Subcutaneous abdominal adipose tissue (tissue), 5 donors: ENCODE results near the gene RHBDD1.

ENCODE experiments used
- H3K27ac ChIP-seq: one replicate; pipeline ENCODE4 v1.7.0; 2013; ENCODE audit warnings: low read depth, mild to moderate bottlenecking, inconsistent platforms, low read length, moderate library complexity
- H3K27me3 ChIP-seq, 5 donors: one replicate each; pipeline ENCODE4 v1.7.0; 2013; ENCODE audit warnings: low read length in 5 of 5, inconsistent platforms in 1 of 5; ENCODE audit not compliant: control insufficient read depth in 5 of 5, insufficient read depth in 4 of 5
- H3K36me3 ChIP-seq, 5 donors: one replicate each; pipeline ENCODE4 v1.7.0; 2013; ENCODE audit warnings: low read length in 5 of 5; ENCODE audit not compliant: control insufficient read depth in 5 of 5, insufficient read depth in 5 of 5
- H3K4me1 ChIP-seq, 5 donors: one replicate each; pipeline ENCODE4 v1.7.0; 2013; ENCODE audit warnings: low read length in 5 of 5, mild to moderate bottlenecking in 3 of 5, moderate library complexity in 1 of 5; ENCODE audit not compliant: control insufficient read depth in 5 of 5, insufficient read depth in 5 of 5
- H3K4me3 ChIP-seq, 5 donors: one replicate each; pipeline ENCODE4 v1.7.0; 2013; ENCODE audit warnings: low read length in 5 of 5, low read depth in 1 of 5
- H3K9ac ChIP-seq, 5 donors: one replicate each; pipeline ENCODE4 v1.7.0; 2013; ENCODE audit warnings: low read length in 5 of 5, mild to moderate bottlenecking in 4 of 5, moderate library complexity in 3 of 5
- H3K9me3 ChIP-seq, 5 donors: one replicate each; pipeline ENCODE4 v1.7.0; 2013; ENCODE audit warnings: low read length in 5 of 5; ENCODE audit not compliant: control insufficient read depth in 5 of 5
- donor health status: healthy.
- donor health status: healthy.
- donor health status: healthy.
- donor health status: healthy.
- donor health status: healthy.

The RHBDD1 gene, protein sequence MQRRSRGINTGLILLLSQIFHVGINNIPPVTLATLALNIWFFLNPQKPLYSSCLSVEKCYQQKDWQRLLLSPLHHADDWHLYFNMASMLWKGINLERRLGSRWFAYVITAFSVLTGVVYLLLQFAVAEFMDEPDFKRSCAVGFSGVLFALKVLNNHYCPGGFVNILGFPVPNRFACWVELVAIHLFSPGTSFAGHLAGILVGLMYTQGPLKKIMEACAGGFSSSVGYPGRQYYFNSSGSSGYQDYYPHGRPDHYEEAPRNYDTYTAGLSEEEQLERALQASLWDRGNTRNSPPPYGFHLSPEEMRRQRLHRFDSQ

DNA sequence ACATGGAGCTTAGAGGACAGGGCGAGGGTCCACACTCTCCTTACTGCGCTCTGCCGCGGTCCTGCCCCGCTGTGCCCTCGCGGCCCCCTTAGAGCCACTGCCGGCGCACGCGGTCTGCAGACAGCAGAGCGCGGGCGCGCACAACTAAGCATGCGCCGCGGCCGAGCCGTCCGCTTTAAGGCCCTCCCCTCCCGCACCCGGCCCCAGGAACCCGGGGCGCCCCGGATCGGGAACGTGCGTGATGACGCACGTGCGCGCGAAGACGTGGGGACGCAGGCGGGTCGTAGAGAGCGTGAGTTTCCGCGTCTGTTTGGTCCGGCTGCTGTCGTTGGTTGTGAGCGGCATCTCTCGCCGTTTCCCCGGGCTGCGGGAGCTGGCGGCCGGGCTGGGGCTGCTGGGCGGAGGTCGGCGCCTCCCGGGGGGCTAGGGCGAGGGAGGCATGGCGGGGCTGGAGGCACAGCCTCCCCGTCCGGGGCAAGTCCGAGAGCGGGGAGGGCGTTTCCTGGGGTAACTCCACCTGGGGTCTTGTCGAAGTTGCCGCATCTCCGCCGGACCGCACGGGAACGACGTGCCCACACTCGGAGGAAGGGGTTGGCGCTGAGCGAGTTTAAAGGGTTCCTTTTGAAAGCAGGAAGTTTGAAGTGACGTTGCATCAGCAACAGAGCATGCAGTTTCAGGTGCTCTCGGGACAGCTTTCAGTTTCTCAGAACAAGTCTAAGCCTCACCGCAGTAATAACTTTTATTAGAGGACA, at the start of gene RHBDD1:
Gene RHBDD1, plus strand, starts transcription at position 259 of the 752 bp plus-strand sequence. CDS start 28,640 bp downstream, outside the sequence.
- peak within 1 kb of the TSS; percentile 78 to 97 (median 94) for H3K4me3 ChIP-seq
- H3K27ac ChIP-seq = peak within 1 kb of the TSS; percentile 99
- no peaks in the 10 kb centered on the region for H3K9me3 ChIP-seq
- peak within 1 kb of the TSS; percentile 81 to 97 (median 91) for H3K9ac ChIP-seq
- no peaks in the 10 kb centered on the region for H3K27me3 ChIP-seq
- H3K4me1 ChIP-seq = peaks cover 2 to 24% (median 18%) of the 10 kb centered on the region in 5 donors
- peaks cover 0 to 5% (median 0%) of the 10 kb centered on the region in 5 donors for H3K36me3 ChIP-seq

DNA sequence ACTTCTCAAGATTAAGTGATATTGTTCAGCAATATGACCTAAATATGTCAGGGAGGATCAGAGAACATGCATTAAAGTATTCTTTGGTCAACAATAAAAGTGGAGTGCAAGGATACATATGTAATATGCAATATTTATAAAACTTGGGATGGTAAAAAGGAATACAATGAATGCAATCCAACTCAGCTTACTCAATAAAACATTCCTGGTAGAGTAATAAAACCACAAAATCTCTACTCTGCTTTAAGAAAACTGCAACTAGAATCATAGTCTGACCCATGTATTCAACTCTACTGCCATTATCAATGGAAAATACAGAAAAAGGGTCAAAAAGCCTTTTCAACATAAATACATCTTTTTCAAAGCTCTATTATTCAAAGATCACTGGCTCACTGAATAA, 47.8 kb upstream of the RHBDD1 start:
- Histone ChIP-seq H3K36me3 (peaks cover 0 to 2% (median 0%) of the 10 kb centered on the region in 5 donors), H3K27ac (peak overlapping the region; percentile 86), H3K4me3 (no peak overlapping the region), H3K27me3 (no peaks in the 10 kb centered on the region), H3K9me3 (peaks cover 0 to 3% (median 0%) of the 10 kb centered on the region in 5 donors), H3K4me1 (peaks cover 0 to 42% (median 29%) of the 10 kb centered on the region in 5 donors), H3K9ac (no peak overlapping the region)

DNA sequence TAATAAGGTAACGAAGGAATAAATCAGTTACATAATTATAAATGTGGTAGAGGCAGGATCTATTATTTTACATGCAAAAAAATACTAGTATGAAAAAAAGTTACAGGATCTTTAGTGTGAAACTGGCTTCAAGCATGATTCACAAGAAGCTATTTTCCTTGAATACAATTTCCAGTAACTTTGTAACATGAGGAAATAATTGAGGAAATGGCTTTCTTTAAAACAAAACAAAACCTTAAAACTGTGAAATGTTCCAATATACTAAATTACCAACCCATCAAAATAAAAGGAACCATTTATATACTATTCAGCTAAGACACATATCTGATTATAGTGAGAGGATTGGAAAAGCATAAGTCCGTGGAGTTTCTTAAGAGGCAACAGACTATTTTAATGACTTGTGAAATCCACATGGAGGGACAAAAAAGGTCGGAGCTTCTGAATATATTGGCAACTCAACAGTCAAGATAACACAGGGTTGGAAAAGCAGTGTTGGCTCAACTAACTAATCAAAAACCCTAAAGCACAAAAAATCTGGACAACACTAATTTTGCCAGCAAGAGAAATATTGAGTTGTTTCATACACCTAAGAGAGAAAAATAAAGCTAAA, 46.9 kb upstream of the RHBDD1 start:
- Histone ChIP-seq H3K4me3 (no peak overlapping the region), H3K9ac (peak overlapping the region in 1 of 5 donors; percentile 3), H3K27ac (peak overlapping the region; percentile 86), H3K36me3 (peaks cover 0 to 2% (median 0%) of the 10 kb centered on the region in 5 donors), H3K27me3 (no peaks in the 10 kb centered on the region), H3K9me3 (no peaks in the 10 kb centered on the region), H3K4me1 (peaks cover 0 to 46% (median 33%) of the 10 kb centered on the region in 5 donors)

DNA sequence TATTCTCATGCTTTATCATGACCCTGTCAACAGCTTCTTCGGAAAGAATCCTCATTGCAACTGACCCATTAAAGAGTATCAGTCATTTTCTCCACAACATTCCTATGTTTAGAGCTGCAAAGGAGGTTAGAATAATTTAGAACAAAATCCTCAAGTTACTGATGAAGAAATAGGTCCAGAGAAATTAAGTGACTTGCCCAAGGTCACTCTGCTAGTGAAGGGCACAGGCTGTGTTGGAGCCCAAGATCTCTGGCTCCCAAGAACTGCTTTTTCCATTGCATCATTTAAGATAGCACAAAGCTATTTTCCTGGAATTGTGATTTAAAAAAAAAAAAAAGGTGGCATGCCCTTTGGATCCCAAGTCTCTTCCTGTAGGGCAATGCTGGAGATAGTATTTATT, 45.8 kb upstream of the RHBDD1 start:
- Histone ChIP-seq H3K27me3 (no peaks in the 10 kb centered on the region), H3K4me1 (peaks cover 0 to 54% (median 40%) of the 10 kb centered on the region in 5 donors), H3K36me3 (no peaks in the 10 kb centered on the region), H3K4me3 (no peak overlapping the region), H3K9me3 (no peaks in the 10 kb centered on the region), H3K9ac (peak overlapping the region in 1 of 5 donors; percentile 94), H3K27ac (peak overlapping the region; percentile 86)

DNA sequence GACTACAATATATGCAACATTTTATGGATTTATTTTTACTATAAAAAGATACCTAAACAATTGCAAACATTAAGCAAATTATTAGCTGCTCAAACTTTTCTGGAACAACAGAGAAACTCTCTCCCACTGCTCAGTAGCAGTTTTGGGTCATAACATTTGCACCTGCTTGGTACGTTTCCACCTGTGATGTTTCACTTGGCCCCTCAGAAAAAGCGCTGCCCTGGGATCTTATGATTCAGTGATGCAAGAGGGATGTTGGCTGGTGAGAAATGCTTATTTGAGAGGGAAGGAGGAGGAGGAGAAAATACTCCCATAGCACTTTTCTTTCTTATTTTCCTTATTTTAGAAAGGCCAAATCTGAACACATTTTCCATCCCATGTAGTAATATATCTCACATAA, 45.4 kb upstream of the RHBDD1 start:
- H3K4me1 ChIP-seq = peaks cover under 1 to 58% (median 45%) of the 10 kb centered on the region in 5 donors
- no peaks in the 10 kb centered on the region for H3K27me3 ChIP-seq
- peak overlapping the region; percentile 86 for H3K27ac ChIP-seq
- H3K36me3 ChIP-seq = peaks cover 0 to under 1% (median 0%) of the 10 kb centered on the region in 5 donors
- peak overlapping the region in 3 of 5 donors; percentile 66 to 79 (median 70) for H3K4me3 ChIP-seq
- H3K9me3 ChIP-seq = no peaks in the 10 kb centered on the region
- peak overlapping the region in 2 of 5 donors; percentile 71 to 94 for H3K9ac ChIP-seq

DNA sequence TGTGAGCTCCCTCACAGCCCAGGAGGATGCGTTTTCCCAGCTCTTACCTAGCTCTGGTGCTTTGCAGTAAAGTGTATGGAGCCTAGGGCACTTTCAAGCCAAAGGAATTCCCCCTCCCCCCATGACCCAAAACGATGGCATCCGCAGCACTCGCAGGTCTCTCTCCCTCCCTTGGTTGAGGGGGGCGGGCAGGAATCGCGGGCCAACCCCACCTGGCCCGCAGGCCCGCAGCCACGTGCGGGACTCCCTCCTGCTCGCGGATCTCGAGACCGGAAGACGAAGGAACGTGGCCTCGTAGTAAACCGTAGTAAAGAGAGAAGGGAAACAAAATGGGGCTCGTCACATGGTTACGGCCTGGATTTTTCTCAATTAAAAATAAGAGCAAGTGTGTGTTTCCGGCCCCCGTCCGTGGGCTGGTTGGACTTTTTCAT, 44.8 kb upstream of the RHBDD1 start:
- H3K36me3 ChIP-seq = peaks cover 0 to 3% (median 0%) of the 10 kb centered on the region in 5 donors
- H3K27me3 ChIP-seq = no peaks in the 10 kb centered on the region
- peak overlapping the region; percentile 43 to 94 (median 53) for H3K9ac ChIP-seq
- peaks cover 2 to 64% (median 51%) of the 10 kb centered on the region in 5 donors for H3K4me1 ChIP-seq
- H3K4me3 ChIP-seq = peak overlapping the region; percentile 62 to 79 (median 70)
- no peaks in the 10 kb centered on the region for H3K9me3 ChIP-seq
- H3K27ac ChIP-seq = peak overlapping the region; percentile 86

DNA sequence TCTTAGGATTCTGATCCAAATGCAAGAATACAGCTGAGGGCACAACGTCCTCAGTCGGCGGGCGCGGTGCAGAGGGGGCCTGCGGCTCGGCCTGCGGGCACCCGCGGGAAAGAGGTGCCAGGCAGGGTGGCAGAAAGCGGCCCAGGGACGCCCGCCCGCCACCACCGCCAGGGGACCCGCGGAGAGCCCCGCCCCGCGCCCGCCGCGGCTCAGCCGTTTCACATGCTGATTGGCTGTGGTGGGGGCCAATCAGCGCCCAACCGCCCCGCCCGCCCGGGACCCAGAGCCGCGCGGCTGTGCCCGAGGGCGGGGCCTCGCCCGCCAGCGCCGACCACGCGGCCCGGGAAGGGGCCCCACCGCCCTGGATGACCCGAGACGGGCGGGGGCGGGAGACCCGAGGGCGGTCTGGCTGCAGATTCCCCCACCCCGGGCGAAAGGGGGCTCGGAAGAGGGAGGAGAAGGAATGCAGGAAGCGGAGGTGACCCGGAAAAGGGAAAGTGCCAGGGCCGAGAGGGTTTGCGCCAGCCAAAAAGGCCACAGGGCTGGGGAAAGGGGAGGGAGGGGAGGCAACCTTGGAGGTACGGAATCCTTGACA, 44.3 kb upstream of the RHBDD1 start:
- H3K36me3 ChIP-seq = peaks cover 0 to 8% (median 3%) of the 10 kb centered on the region in 5 donors
- H3K4me1 ChIP-seq = peaks cover 2 to 69% (median 56%) of the 10 kb centered on the region in 5 donors
- peak overlapping the region; percentile 86 for H3K27ac ChIP-seq
- H3K4me3 ChIP-seq = peak overlapping the region; percentile 66 to 82 (median 78)
- no peaks in the 10 kb centered on the region for H3K9me3 ChIP-seq
- no peaks in the 10 kb centered on the region for H3K27me3 ChIP-seq
- H3K9ac ChIP-seq = peak overlapping the region; percentile 52 to 94 (median 79)

DNA sequence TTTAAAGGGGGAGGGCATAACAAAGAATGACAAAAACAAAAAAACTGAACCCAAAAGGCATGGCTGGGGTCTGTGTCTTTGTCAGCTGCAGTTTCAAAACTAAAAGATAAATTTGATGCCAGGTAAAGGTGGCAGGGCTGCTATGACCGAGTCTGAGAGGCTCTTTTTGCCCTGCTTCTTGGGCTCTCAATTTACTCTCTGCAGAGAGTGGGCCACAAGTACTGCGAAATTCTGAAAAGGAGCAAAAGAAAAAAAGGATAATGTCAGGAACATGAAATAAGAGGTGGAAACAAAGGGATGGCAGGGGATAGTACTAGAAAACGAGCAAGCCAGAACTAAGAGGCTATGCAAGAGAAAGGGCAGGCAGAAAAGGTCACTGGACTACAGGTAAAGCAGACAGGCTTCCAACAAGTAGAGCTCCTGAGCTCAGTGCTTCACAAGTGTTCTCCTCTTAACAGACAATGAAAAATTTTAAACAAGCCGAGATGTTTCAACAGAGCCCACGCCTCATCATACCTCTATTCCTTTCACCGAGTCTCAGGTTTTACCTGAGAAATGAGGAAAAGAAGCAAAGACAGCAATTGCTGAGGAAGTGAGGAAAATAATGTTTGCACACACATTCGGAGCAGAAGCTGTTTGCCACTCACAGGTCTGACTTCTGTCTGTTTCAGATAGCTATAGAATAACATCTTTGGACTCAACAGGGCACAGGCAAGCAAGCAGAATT, 43.5 kb upstream of the RHBDD1 start:
- Histone ChIP-seq H3K27ac (peak overlapping the region; percentile 86), H3K4me3 (peak overlapping the region; percentile 66 to 82 (median 78)), H3K9ac (peak overlapping the region; percentile 38 to 92 (median 79)), H3K27me3 (peaks cover 0 to 2% (median 0%) of the 10 kb centered on the region in 5 donors), H3K9me3 (no peaks in the 10 kb centered on the region), H3K36me3 (peaks cover 0 to 10% (median 4%) of the 10 kb centered on the region in 5 donors), H3K4me1 (peaks cover 2 to 77% (median 63%) of the 10 kb centered on the region in 5 donors)

DNA sequence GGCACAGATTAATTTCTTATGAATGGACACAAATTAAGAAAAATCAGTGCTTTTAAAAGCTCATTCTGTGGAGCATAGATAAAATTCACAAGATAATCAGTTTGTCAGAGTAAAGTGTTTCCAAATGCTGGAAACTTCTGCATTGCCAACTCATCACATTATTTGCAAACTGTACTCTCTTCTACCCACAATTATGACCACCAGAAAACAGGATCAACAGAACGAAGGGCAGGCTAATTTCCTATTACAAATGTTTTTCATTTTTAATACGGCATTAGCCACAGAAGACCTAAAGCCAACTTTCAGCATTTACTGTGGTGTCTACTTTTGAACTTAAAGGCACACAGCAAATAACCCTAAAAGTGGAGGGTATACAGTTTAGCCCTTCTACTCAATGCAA, 42.2 kb upstream of the RHBDD1 start:
- Histone ChIP-seq H3K27me3 (peaks cover 0 to 8% (median 0%) of the 10 kb centered on the region in 5 donors), H3K4me1 (peaks cover 2 to 81% (median 72%) of the 10 kb centered on the region in 5 donors), H3K4me3 (peak overlapping the region in 4 of 5 donors; percentile 63 to 78 (median 67)), H3K9ac (peak overlapping the region in 4 of 5 donors; percentile 41 to 92 (median 64)), H3K27ac (peak overlapping the region; percentile 86), H3K9me3 (no peaks in the 10 kb centered on the region), H3K36me3 (peaks cover 0 to 10% (median 4%) of the 10 kb centered on the region in 5 donors)
